Measurements from ENCODE around the gene TMEM50B.
"Not testable (repeated sequence)": the region's sequence is repeated elsewhere in the genome, so short reads cannot be mapped to it uniquely, and the experiment has no call there.

Gene TMEM50B
- total RNA-seq = 27.2 to 93.8 (median 91.3) reads per million in 3 experiments

GRCh38 chr21:33479679-33480480, at the start of gene TMEM50B:
TMEM50B (minus strand) TSS chr21:33479974; CDS start chr21:33468885, 11,089 bp downstream.
- DNase-seq = peak; percentile 95

- DNase-seq = no peak
Measured at GRCh38 chr21:33522953-33523349, 43.2 kb upstream of the TMEM50B start.

GRCh38 chr21:33522297-33522952, 42.7 kb upstream of the TMEM50B start:
- no peak for DNase-seq

- no peak for DNase-seq
Measured at GRCh38 chr21:33518899-33519298, 39.1 kb upstream of the TMEM50B start.

- DNase-seq = no peak
Measured at GRCh38 chr21:33514229-33514628, 34.5 kb upstream of the TMEM50B start.

- DNase-seq = no peak
Measured at GRCh38 chr21:33512481-33512880, 32.7 kb upstream of the TMEM50B start.

- DNase-seq = no peak
Measured at GRCh38 chr21:33511639-33512038, 31.9 kb upstream of the TMEM50B start.

- DNase-seq = no peak
Measured at GRCh38 chr21:33510826-33511225, 31.1 kb upstream of the TMEM50B start.

- DNase-seq = not testable (repeated sequence)
Measured at GRCh38 chr21:33507003-33507402, 27.2 kb upstream of the TMEM50B start.

GRCh38 chr21:33505833-33506232, 26.1 kb upstream of the TMEM50B start:
- no peak for DNase-seq

- DNase-seq = no peak
Measured at GRCh38 chr21:33496345-33496744, 16.6 kb upstream of the TMEM50B start.

- no peak for DNase-seq
Measured at GRCh38 chr21:33495743-33496142, 16.0 kb upstream of the TMEM50B start.

GRCh38 chr21:33493756-33494155, 14.0 kb upstream of the TMEM50B start:
- no peak for DNase-seq

- DNase-seq = no peak
Measured at GRCh38 chr21:33492571-33492970, 12.8 kb upstream of the TMEM50B start.

GRCh38 chr21:33491373-33492102, 11.8 kb upstream of the TMEM50B start, which contains the start of gene DNAJC28:
DNAJC28 (minus strand) TSS chr21:33491716; CDS start chr21:33489393, 2,323 bp downstream.
- DNase-seq = peak; percentile 93

GRCh38 chr21:33490991-33491372, 11.2 kb upstream of the TMEM50B start:
- no peak for DNase-seq

GRCh38 chr21:33488936-33489335, 9.2 kb upstream of the TMEM50B start:
- DNase-seq = no peak

GRCh38 chr21:33487996-33488395, 8.2 kb upstream of the TMEM50B start:
- DNase-seq = no peak

GRCh38 chr21:33481314-33481943, 1.7 kb upstream of the TMEM50B start:
- DNase-seq = no peak

GRCh38 chr21:33480481-33481103, 818 bp upstream of the TMEM50B start:
- DNase-seq = no peak

- peak; percentile 51 for DNase-seq
Measured at GRCh38 chr21:33478935-33479678, 667 bp downstream of the TMEM50B start.

- no peak for DNase-seq
Measured at GRCh38 chr21:33478182-33478581, 1.6 kb downstream of the TMEM50B start.
